Neural cell (in vitro differentiated cells): ENCODE data around the gene ANXA6. TPM values are rescaled to one million over a fixed set of nuclear protein-coding genes. Genes with fewer than 3 reads are reported as not detected.

Experiments
- H2AFZ ChIP-seq: fragments of 200-600, 300-800 bp; sonication (generic), shearing (Covaris generic); 2 replicates; pipeline ENCODE4 v1.6.0; 2014; ENCODE audit warnings: low read depth, mild to moderate bottlenecking, antibody characterized with exemption, low read length, moderate library complexity
- H3F3A ChIP-seq: fragments of 200-600 bp; shearing (Covaris generic); 2 replicates; pipeline ENCODE4 v1.6.1; 2016; ENCODE audit warnings: mild to moderate bottlenecking, moderate library complexity, mixed read lengths, antibody characterized with exemption, low read length; ENCODE audit not compliant: insufficient read depth, poor library complexity, severe bottlenecking
- H3K27ac ChIP-seq: fragments of 200-600, 300-800 bp; sonication (generic), shearing (Covaris generic); 2 replicates; pipeline ENCODE4 v1.5.1; 2014; ENCODE audit warnings: mild to moderate bottlenecking, low read length, moderate library complexity
- H3K27me3 ChIP-seq: fragments of 300-800, 200-600 bp; sonication (generic), shearing (Covaris generic); 2 replicates; pipeline ENCODE4 v1.6.0; 2014; ENCODE audit warnings: mild to moderate bottlenecking, low read depth, low read length, moderate library complexity; ENCODE audit not compliant: insufficient read depth
- H3K36me3 ChIP-seq: fragments of 300-800, 200-600 bp; sonication (generic), shearing (Covaris generic); 2 replicates; pipeline ENCODE4 v1.5.1; 2014; ENCODE audit warnings: mild to moderate bottlenecking, antibody characterized with exemption, low read length, moderate library complexity; ENCODE audit not compliant: insufficient read depth
- H3K4me2 ChIP-seq: fragments of 300-800, 200-600 bp; sonication (generic), shearing (Covaris generic); 2 replicates; pipeline ENCODE4 v1.6.0; 2014; ENCODE audit warnings: mild to moderate bottlenecking, low read length
- H3K4me3 ChIP-seq: fragments of 300-800, 200-600 bp; sonication (generic), shearing (Covaris generic); 2 replicates; pipeline ENCODE4 v1.5.1; 2014; ENCODE audit warnings: mild to moderate bottlenecking, low read length, moderate library complexity
- H3K79me2 ChIP-seq: fragments of 200-600 bp; shearing (Covaris generic); replicated peaks from 2 replicates; pipeline ENCODE4 v1.6.0; 2014; ENCODE audit warnings: mild to moderate bottlenecking, low read length, moderate library complexity; ENCODE audit not compliant: insufficient read depth
- H3K9ac ChIP-seq: fragments of 300-800, 200-600 bp; sonication (generic), shearing (Covaris generic); 2 replicates; pipeline ENCODE4 v1.6.1; 2016; ENCODE audit warnings: mild to moderate bottlenecking, low read length, mixed read lengths
- H3K9me2 ChIP-seq: fragments of 200-600 bp; shearing (Covaris generic); 2 replicates; pipeline ENCODE4 v1.6.1; 2016; ENCODE audit warnings: mild to moderate bottlenecking, low read length, mixed read lengths; ENCODE audit not compliant: insufficient read depth
- H3K9me3 ChIP-seq: fragments of 200-600, 300-800 bp; sonication (generic), shearing (Covaris generic); 2 replicates; pipeline ENCODE4 v1.6.1; 2016; ENCODE audit warnings: mild to moderate bottlenecking, mixed run types, low read length, moderate library complexity, mixed read lengths
- H4K20me1 ChIP-seq: fragments of 200-600 bp; shearing (Covaris generic); 2 replicates; pipeline ENCODE4 v1.6.1; 2016; ENCODE audit warnings: mild to moderate bottlenecking, mixed run types; ENCODE audit not compliant: insufficient read depth
- EP300 ChIP-seq: fragments of 450-650 bp; conservative IDR thresholded peaks from 2 replicates; pipeline ENCODE4 v1.6.1; 2014; ENCODE audit warnings: antibody characterized with exemption, mild to moderate bottlenecking, moderate library complexity; ENCODE audit not compliant: poor library complexity, severe bottlenecking
- EZH2 ChIP-seq: fragments of 200-600, 300-800 bp; shearing (Covaris generic), sonication (generic); IDR thresholded peaks from 2 replicates; pipeline ENCODE4 v1.6.1; 2014; ENCODE audit warnings: antibody characterized with exemption, low read length, borderline replicate concordance, mild to moderate bottlenecking; ENCODE audit not compliant: insufficient read depth, poor library complexity, severe bottlenecking
- MXI1 ChIP-seq: fragments of 450-650 bp; conservative IDR thresholded peaks from 2 replicates; pipeline ENCODE4 v1.6.1; 2014; ENCODE audit warnings: antibody characterized with exemption, mild to moderate bottlenecking; ENCODE audit not compliant: poor library complexity, severe bottlenecking
- POLR2AphosphoS5 ChIP-seq: IDR thresholded peaks from 2 replicates; pipeline ENCODE4 v1.6.1; 2012
- RAD21 ChIP-seq: fragments of 450-650 bp; conservative IDR thresholded peaks from 2 replicates; pipeline ENCODE4 v1.6.1; 2014; ENCODE audit warnings: antibody characterized with exemption, mild to moderate bottlenecking, moderate library complexity
- SMC3 ChIP-seq: fragments of 450-650 bp; conservative IDR thresholded peaks from 2 replicates; pipeline ENCODE4 v1.6.1; 2014; ENCODE audit warnings: antibody characterized with exemption, mild to moderate bottlenecking, moderate library complexity; ENCODE audit not compliant: poor library complexity
- TAF1 ChIP-seq: IDR thresholded peaks from 2 replicates; pipeline ENCODE4 v1.6.1; 2012; ENCODE audit warnings: low read depth
- polyA plus RNA-seq: library from polyadenylated mRNA; depleted of rRNA; stranded (reverse); fragments of >200 nt; gene quantifications from 2 replicates; pipeline ENCODE4 v1.2.3, GENCODE V29; 2014
- TF ChIP-seq, protein P1 (sequence below): IDR thresholded peaks from 2 replicates; pipeline ENCODE4 v1.6.1; 2012; ENCODE audit warnings: borderline replicate concordance
- TF ChIP-seq, protein P2 (sequence below): fragments of 450-650 bp; IDR thresholded peaks from 2 replicates; pipeline ENCODE4 v1.5.1; 2014; ENCODE audit warnings: antibody characterized with exemption, mild to moderate bottlenecking, moderate library complexity; ENCODE audit not compliant: poor library complexity, severe bottlenecking

ANXA6 gene
- polyA plus RNA-seq, 1 donor from 2014 or later = 27.5 TPM

DNA sequence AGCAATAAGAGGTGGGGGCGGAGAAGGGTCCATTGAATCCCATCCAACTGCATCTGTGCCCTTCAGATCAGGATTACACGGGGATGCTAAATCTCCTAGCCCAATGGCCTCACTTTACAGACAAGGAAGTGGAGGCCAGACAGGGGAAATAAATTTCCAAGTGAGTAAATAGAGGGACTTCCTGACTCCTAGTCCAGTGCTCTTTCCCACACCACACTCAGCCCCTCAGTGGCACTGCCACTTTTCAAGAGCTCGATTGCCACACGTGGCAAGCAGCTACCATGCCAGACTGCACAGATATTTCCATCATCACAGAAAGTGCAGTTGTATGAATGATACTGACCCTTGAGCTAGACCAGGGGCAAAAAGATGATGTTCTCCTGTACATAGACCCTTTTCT, 68.6 kb downstream of the ANXA6 start:
- no peaks in the 10 kb centered on the region for H3K9me3 ChIP-seq
- H3K9me2 ChIP-seq = no peaks in the 10 kb centered on the region
- H2AFZ ChIP-seq = no peak overlapping the region
- no peak overlapping the region for H3K4me2 ChIP-seq
- no peaks in the 10 kb centered on the region for H3K79me2 ChIP-seq
- H3F3A ChIP-seq = no peaks in the 10 kb centered on the region
- no peak overlapping the region for H3K9ac ChIP-seq
- no peak overlapping the region for H3K4me3 ChIP-seq
- no peak overlapping the region for H3K27ac ChIP-seq
- no peaks in the 10 kb centered on the region for H4K20me1 ChIP-seq
- no peaks in the 10 kb centered on the region for H3K27me3 ChIP-seq
- H3K36me3 ChIP-seq = no peaks in the 10 kb centered on the region
- TF ChIP-seq TAF1 (no peak), EP300 (no peak), EZH2 (no peak), RAD21 (no peak), POLR2AphosphoS5 (no peak), SMC3 (no peak), MXI1 (no peak)
- TF ChIP-seq, protein P1, sequence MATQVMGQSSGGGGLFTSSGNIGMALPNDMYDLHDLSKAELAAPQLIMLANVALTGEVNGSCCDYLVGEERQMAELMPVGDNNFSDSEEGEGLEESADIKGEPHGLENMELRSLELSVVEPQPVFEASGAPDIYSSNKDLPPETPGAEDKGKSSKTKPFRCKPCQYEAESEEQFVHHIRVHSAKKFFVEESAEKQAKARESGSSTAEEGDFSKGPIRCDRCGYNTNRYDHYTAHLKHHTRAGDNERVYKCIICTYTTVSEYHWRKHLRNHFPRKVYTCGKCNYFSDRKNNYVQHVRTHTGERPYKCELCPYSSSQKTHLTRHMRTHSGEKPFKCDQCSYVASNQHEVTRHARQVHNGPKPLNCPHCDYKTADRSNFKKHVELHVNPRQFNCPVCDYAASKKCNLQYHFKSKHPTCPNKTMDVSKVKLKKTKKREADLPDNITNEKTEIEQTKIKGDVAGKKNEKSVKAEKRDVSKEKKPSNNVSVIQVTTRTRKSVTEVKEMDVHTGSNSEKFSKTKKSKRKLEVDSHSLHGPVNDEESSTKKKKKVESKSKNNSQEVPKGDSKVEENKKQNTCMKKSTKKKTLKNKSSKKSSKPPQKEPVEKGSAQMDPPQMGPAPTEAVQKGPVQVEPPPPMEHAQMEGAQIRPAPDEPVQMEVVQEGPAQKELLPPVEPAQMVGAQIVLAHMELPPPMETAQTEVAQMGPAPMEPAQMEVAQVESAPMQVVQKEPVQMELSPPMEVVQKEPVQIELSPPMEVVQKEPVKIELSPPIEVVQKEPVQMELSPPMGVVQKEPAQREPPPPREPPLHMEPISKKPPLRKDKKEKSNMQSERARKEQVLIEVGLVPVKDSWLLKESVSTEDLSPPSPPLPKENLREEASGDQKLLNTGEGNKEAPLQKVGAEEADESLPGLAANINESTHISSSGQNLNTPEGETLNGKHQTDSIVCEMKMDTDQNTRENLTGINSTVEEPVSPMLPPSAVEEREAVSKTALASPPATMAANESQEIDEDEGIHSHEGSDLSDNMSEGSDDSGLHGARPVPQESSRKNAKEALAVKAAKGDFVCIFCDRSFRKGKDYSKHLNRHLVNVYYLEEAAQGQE = no peak
- TF ChIP-seq, protein P2, sequence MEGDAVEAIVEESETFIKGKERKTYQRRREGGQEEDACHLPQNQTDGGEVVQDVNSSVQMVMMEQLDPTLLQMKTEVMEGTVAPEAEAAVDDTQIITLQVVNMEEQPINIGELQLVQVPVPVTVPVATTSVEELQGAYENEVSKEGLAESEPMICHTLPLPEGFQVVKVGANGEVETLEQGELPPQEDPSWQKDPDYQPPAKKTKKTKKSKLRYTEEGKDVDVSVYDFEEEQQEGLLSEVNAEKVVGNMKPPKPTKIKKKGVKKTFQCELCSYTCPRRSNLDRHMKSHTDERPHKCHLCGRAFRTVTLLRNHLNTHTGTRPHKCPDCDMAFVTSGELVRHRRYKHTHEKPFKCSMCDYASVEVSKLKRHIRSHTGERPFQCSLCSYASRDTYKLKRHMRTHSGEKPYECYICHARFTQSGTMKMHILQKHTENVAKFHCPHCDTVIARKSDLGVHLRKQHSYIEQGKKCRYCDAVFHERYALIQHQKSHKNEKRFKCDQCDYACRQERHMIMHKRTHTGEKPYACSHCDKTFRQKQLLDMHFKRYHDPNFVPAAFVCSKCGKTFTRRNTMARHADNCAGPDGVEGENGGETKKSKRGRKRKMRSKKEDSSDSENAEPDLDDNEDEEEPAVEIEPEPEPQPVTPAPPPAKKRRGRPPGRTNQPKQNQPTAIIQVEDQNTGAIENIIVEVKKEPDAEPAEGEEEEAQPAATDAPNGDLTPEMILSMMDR = no peak

DNA sequence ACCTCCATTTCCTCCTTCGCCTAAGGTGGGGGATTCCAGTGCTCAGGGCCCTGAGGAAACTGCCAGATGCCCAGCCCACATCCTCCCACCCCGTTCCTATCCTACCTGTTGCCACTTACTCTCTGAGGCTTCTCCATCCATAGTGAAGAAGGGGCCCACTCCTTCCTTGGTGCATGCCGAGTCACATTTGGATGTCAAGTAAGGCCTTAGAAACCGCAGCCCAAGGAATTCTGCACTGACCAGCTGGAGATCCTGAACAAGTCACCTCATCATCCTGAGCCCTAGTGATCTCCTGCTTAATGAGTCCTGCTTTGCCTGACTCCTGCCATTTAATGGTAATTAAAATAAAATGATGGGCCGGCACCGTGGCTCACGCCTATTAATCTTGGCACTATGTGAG, 70.1 kb downstream of the ANXA6 start:
- H3K79me2 ChIP-seq = no peaks in the 10 kb centered on the region
- no peaks in the 10 kb centered on the region for H3K36me3 ChIP-seq
- no peaks in the 10 kb centered on the region for H3F3A ChIP-seq
- no peak overlapping the region for H3K4me3 ChIP-seq
- no peaks in the 10 kb centered on the region for H4K20me1 ChIP-seq
- no peaks in the 10 kb centered on the region for H3K9me3 ChIP-seq
- TF ChIP-seq, protein P1 = no peak
- TF ChIP-seq, protein P2 = no peak
- TF ChIP-seq TAF1 (no peak), EP300 (no peak)
- no peaks in the 10 kb centered on the region for H3K9me2 ChIP-seq
- no peak overlapping the region for H3K4me2 ChIP-seq
- no peak overlapping the region for H2AFZ ChIP-seq
- no peak overlapping the region for H3K27ac ChIP-seq
- no peak overlapping the region for H3K9ac ChIP-seq
- H3K27me3 ChIP-seq = no peaks in the 10 kb centered on the region
